Panc1 (cell line): ENCODE data around the gene TEX13C. TPM values are rescaled to one million over a fixed set of nuclear protein-coding genes. Genes with fewer than 3 reads are reported as not detected.

ENCODE experiments used
- ATAC-seq: fragments of 200-7000 bp; cut with Tn5 transposase; 2 replicates; pipeline ENCODE4 v1.9.1; 2020; ENCODE audit warnings: mild to moderate bottlenecking, moderate library complexity
- BruUV-seq: library from RNA; stranded (reverse); fragments of 400-500 nt; replicated peaks from 2 replicates; lab custom pipeline; 2021; lab: Mats Ljungman, UMichigan
- CTCF ChIA-PET: fragments of 300-600 bp; sonication (Branson Sonifier 250); formaldehyde crosslinking; loops from one replicate; lab custom pipeline; 2022; ENCODE audit warnings: antibody characterized with exemption; lab: Charles Lee
- POLR2A ChIA-PET: fragments of 300-600 bp; sonication (Branson Sonifier 250); formaldehyde crosslinking; loops from one replicate; lab custom pipeline; 2022; ENCODE audit warnings: antibody characterized with exemption; lab: Charles Lee
- DNase-seq: peaks from one replicate; pipeline ENCODE4 v3.0.0-alpha.2; 2010; ENCODE audit warnings: low read depth, low spot score
- H3K27ac ChIP-seq: 2 replicates; pipeline ENCODE4 v1.5.1; 2011; ENCODE audit warnings: mild to moderate bottlenecking, low read length, inconsistent platforms
- H3K27me3 ChIP-seq: fragments of 200-500 bp; sonication (Bioruptor generic); 2 replicates; pipeline ENCODE4 v1.6.0; 2014; ENCODE audit warnings: low read length, inconsistent platforms; ENCODE audit not compliant: control insufficient read depth, insufficient read depth
- H3K36me3 ChIP-seq: fragments of 200-500 bp; sonication (Bioruptor generic); 2 replicates; pipeline ENCODE4 v1.5.1; 2014; ENCODE audit warnings: inconsistent platforms, mild to moderate bottlenecking, low read length, moderate library complexity; ENCODE audit not compliant: control insufficient read depth, insufficient read depth
- H3K4me1 ChIP-seq: 2 replicates; pipeline ENCODE4 v1.5.1; 2011; ENCODE audit warnings: inconsistent platforms, mild to moderate bottlenecking, low read length, moderate library complexity; ENCODE audit not compliant: control insufficient read depth, insufficient read depth
- H3K4me3 ChIP-seq, 2 experiments: 2 replicates each; pipeline ENCODE4 v1.5.1; 2011 to 2012; ENCODE audit warnings: low read depth in 2 of 2, low read length in 2 of 2, mild to moderate bottlenecking in 2 of 2, inconsistent platforms in 1 of 2, moderate library complexity in 1 of 2
- H3K9me3 ChIP-seq: fragments of 200-500 bp; sonication (Bioruptor generic); 2 replicates; pipeline ENCODE4 v1.5.1; 2014; ENCODE audit warnings: low read depth, mild to moderate bottlenecking, inconsistent platforms, low read length, moderate library complexity; ENCODE audit not compliant: control insufficient read depth, insufficient read depth
- POLR2AphosphoS5 ChIP-seq: IDR thresholded peaks from 2 replicates; pipeline ENCODE4 v1.6.1; 2012; ENCODE audit warnings: mild to moderate bottlenecking, low read depth, low read length, moderate library complexity
- SIN3A ChIP-seq: IDR thresholded peaks from 2 replicates; pipeline ENCODE4 v1.6.1; 2012; ENCODE audit warnings: low read depth, mild to moderate bottlenecking, low read length, moderate library complexity, borderline replicate concordance; ENCODE audit not compliant: insufficient read depth
- TCF7L2 ChIP-seq: IDR thresholded peaks from 2 replicates; pipeline ENCODE4 v1.6.1; 2011; ENCODE audit warnings: mild to moderate bottlenecking, low read depth, low read length, inconsistent platforms
- in situ Hi-C: cut with HindIII; loops from 2 replicates; pipeline ENCODE4 v1.10.0; 2016; ENCODE audit warnings: low sequenced_read_pairs, low pct_unique_long_range_greater_than_20kb
- intact Hi-C: fragments of 100-400 bp; cut with micrococcal nuclease; formaldehyde crosslinking; loops from one replicate; pipeline ENCODE4 v1.10.0; 2022; ENCODE audit not compliant: unreplicated experiment
- total RNA-seq: library from RNA; stranded (reverse); gene quantifications from one replicate; pipeline ENCODE4 v1.2.1, GENCODE V29; 2021; ENCODE audit not compliant: unreplicated experiment
- TF ChIP-seq, protein P1 (sequence below): fragments of 450-650 bp; IDR thresholded peaks from 2 replicates; pipeline ENCODE4 v1.5.1; 2017; ENCODE audit warnings: mild to moderate bottlenecking
- TF ChIP-seq, protein P2 (sequence below), 2 experiments: IDR thresholded peaks; 2 replicates each; pipeline ENCODE4 v1.6.1; 2011 to 2012; ENCODE audit warnings: low read depth in 2 of 2, control low read depth in 1 of 2, low read length in 1 of 2, mild to moderate bottlenecking in 1 of 2, moderate library complexity in 1 of 2; ENCODE audit not compliant: insufficient read depth in 1 of 2

The TEX13C gene
- total RNA-seq, 1 experiment from 2014 or later: not detected

DNA sequence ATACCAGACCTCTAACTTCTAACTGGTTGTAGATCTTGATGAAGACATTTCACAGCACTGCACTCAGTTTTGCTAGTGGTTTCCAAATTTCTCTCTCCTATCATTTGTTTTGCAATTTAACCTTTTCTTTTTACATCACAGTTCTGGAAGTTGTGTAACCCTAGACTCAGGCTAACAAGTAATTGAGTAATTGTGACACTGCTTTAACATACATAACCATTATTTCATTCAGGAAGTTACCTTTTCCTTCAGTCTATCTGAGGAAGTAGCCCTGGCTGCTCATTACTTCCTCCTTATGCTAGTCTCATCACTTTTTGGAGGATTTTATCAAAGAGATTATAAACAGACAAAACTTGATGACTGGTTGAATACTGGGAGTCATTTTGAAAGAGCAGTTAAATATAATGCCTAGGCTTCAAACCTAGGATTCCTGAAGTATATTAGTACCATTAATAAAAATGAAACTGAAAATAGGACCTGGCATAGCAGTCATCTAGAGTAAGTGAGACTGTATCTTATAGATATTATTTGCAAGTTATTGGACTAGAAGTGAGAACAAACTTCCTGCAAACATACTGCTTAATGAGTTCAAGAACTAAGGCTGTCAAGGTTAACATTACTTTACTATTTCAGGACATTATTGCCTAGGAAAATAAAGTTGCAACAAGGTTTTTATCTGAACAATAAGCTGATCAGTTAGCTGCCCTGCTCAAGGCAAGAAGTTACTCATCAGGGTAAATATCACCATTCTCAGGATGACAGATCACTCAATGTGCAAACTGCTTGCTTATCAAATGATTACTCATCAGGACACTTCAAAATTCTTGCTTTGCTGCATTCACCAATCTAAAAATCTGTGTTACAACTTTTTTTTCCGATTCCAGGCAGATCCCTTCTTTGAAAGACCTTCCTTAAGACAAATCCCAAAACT is 25.6 kb upstream of the TEX13C start:
- DNase-seq (no peak), ATAC-seq (no peak)
- Histone ChIP-seq H3K4me3 (no peak overlapping the region), H3K9me3 (no peaks in the 10 kb centered on the region), H3K4me1 (no peaks in the 10 kb centered on the region), H3K27me3 (no peaks in the 10 kb centered on the region), H3K36me3 (no peaks in the 10 kb centered on the region), H3K27ac (no peak overlapping the region)
- POLR2A ChIA-PET: no interaction called here
- CTCF ChIA-PET: no interaction called here
- no peak for TF ChIP-seq SIN3A
- BruUV-seq: no TSS peak
- in situ Hi-C loops: no loop called here
- intact Hi-C loops: no loop called here

DNA sequence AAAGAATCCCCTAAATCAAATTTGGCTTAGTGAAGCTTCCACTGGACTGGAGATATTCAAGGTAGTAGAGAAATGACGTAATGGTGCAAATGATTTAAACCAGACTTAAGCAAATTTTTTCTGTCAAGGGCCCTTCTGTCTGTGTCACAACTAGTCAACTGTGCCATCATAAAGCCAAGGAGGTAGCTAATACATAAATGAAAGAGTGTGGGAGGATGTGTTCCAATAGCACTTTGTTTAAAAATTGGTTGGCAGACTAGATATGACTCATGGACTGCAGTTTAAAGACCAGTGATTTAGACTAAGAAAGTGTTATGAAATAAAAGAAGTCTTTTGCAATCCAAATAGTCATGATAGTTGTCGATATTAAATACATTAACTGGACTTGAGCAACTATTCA is 24.3 kb upstream of the TEX13C start:
- DNase-seq: no peak
- Histone ChIP-seq H3K4me3 (no peak overlapping the region), H3K27ac (no peak overlapping the region), H3K9me3 (no peaks in the 10 kb centered on the region), H3K27me3 (no peaks in the 10 kb centered on the region), H3K4me1 (no peaks in the 10 kb centered on the region), H3K36me3 (no peaks in the 10 kb centered on the region)
- in situ Hi-C loops: no loop called here
- ATAC-seq: no peak
- TF ChIP-seq, protein P1, sequence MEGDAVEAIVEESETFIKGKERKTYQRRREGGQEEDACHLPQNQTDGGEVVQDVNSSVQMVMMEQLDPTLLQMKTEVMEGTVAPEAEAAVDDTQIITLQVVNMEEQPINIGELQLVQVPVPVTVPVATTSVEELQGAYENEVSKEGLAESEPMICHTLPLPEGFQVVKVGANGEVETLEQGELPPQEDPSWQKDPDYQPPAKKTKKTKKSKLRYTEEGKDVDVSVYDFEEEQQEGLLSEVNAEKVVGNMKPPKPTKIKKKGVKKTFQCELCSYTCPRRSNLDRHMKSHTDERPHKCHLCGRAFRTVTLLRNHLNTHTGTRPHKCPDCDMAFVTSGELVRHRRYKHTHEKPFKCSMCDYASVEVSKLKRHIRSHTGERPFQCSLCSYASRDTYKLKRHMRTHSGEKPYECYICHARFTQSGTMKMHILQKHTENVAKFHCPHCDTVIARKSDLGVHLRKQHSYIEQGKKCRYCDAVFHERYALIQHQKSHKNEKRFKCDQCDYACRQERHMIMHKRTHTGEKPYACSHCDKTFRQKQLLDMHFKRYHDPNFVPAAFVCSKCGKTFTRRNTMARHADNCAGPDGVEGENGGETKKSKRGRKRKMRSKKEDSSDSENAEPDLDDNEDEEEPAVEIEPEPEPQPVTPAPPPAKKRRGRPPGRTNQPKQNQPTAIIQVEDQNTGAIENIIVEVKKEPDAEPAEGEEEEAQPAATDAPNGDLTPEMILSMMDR: no peak
- TF ChIP-seq TCF7L2 (no peak), SIN3A (no peak), POLR2AphosphoS5 (no peak)
- TF ChIP-seq, protein P2, sequence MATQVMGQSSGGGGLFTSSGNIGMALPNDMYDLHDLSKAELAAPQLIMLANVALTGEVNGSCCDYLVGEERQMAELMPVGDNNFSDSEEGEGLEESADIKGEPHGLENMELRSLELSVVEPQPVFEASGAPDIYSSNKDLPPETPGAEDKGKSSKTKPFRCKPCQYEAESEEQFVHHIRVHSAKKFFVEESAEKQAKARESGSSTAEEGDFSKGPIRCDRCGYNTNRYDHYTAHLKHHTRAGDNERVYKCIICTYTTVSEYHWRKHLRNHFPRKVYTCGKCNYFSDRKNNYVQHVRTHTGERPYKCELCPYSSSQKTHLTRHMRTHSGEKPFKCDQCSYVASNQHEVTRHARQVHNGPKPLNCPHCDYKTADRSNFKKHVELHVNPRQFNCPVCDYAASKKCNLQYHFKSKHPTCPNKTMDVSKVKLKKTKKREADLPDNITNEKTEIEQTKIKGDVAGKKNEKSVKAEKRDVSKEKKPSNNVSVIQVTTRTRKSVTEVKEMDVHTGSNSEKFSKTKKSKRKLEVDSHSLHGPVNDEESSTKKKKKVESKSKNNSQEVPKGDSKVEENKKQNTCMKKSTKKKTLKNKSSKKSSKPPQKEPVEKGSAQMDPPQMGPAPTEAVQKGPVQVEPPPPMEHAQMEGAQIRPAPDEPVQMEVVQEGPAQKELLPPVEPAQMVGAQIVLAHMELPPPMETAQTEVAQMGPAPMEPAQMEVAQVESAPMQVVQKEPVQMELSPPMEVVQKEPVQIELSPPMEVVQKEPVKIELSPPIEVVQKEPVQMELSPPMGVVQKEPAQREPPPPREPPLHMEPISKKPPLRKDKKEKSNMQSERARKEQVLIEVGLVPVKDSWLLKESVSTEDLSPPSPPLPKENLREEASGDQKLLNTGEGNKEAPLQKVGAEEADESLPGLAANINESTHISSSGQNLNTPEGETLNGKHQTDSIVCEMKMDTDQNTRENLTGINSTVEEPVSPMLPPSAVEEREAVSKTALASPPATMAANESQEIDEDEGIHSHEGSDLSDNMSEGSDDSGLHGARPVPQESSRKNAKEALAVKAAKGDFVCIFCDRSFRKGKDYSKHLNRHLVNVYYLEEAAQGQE (IDR thresholded peaks at IDR 0.05; ENCODE audit: insufficient read depth in 1 of 2, low read depth in 2 of 2, low read length in 1 of 2): no peak
- POLR2A ChIA-PET: no interaction called here
- BruUV-seq: no TSS peak
- intact Hi-C loops: no loop called here
- CTCF ChIA-PET: no interaction called here

DNA sequence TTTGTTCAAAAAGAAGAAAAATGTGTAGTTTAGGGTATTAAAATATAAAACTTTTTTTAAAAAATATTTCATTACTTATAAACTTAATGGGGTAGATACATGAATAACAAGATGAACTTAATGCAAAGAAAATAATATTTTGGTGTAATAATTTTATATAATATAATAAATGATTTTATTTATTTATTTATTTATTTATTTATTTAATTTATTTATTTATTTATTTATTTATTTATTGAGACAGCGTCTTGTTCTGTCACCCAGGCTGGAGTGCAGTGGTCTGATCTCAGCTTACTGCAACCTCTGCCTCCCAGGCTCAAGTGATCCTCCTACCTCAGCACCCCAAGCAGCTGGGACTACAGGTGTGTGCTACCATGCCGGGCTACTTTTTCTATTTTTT is 20.8 kb upstream of the TEX13C start:
- H3K4me1 ChIP-seq: no peaks in the 10 kb centered on the region
- in situ Hi-C loops: no loop called here
- H3K27me3 ChIP-seq: no peaks in the 10 kb centered on the region
- ChIA-PET POLR2A (interaction anchor here (0.7 kb wide), 1 partner anchor 28 kb away, joined by 3 read pairs; no protein-coding TSS in a partner anchor), CTCF (interaction anchor here (0.6 kb wide), 1 partner anchor 1202 kb away, joined by 3 read pairs; no protein-coding TSS in a partner anchor)
- intact Hi-C loops: no loop called here
- BruUV-seq: no TSS peak
- no peak for DNase-seq
- no peaks in the 10 kb centered on the region for H3K36me3 ChIP-seq
- ATAC-seq: no peak
- H3K4me3 ChIP-seq: no peak overlapping the region
- no peak overlapping the region for H3K27ac ChIP-seq
- TF ChIP-seq, protein P2 (IDR thresholded peaks at IDR 0.05; ENCODE audit: insufficient read depth in 1 of 2, low read depth in 2 of 2, low read length in 1 of 2): no peak
- no peak for TF ChIP-seq POLR2AphosphoS5
- no peak for TF ChIP-seq TCF7L2
- TF ChIP-seq, protein P1: no peak
- no peak for TF ChIP-seq SIN3A
- H3K9me3 ChIP-seq: no peaks in the 10 kb centered on the region
